ENCODE measurements around the gene RANBP3. TPM values are rescaled to one million over a fixed set of nuclear protein-coding genes. Genes with fewer than 3 reads are reported as not detected.

RANBP3 gene
- total and polyA plus RNA-seq, 2 of the 8 experiments (the other 6 are each of a cell fraction or from before 2014, with no cell fraction given): 95.4 to 122 TPM

- TF ChIP-seq, protein P1, sequence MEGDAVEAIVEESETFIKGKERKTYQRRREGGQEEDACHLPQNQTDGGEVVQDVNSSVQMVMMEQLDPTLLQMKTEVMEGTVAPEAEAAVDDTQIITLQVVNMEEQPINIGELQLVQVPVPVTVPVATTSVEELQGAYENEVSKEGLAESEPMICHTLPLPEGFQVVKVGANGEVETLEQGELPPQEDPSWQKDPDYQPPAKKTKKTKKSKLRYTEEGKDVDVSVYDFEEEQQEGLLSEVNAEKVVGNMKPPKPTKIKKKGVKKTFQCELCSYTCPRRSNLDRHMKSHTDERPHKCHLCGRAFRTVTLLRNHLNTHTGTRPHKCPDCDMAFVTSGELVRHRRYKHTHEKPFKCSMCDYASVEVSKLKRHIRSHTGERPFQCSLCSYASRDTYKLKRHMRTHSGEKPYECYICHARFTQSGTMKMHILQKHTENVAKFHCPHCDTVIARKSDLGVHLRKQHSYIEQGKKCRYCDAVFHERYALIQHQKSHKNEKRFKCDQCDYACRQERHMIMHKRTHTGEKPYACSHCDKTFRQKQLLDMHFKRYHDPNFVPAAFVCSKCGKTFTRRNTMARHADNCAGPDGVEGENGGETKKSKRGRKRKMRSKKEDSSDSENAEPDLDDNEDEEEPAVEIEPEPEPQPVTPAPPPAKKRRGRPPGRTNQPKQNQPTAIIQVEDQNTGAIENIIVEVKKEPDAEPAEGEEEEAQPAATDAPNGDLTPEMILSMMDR (IDR thresholded peaks at IDR 0.05; ENCODE audit: control extremely low read depth in 1 of 3, insufficient read depth in 1 of 3, low read depth in 1 of 3, low read length in 3 of 3): no peak
- TF ChIP-seq CBX5 (IDR thresholded peaks at IDR 0.05; ENCODE audit: low read depth, low read length): no peak
- TF ChIP-seq RNF2 (IDR thresholded peaks at IDR 0.05; ENCODE audit: borderline replicate concordance, low read depth, low read length, missing control alignments, poor library complexity, severe bottlenecking): no peak
- TF ChIP-seq JUND (IDR thresholded peaks at IDR 0.05; ENCODE audit: low read length): no peak
These were observed 11.0 kb downstream of the RANBP3 start (continued) for GRCh38 chr19:5966941-5967340.

Data from H1 (cell line).